OCI-LY1 (cell line): Measurements from ENCODE around the gene GUF1.
"Not testable (repeated sequence)": the region's sequence is repeated elsewhere in the genome, so short reads cannot be mapped to it uniquely, and the experiment has no call there.

Source experiments
- EZH2 ChIP-seq: fragments of 200-600 bp; sonication (generic), shearing (Covaris generic); IDR thresholded peaks from 2 replicates; pipeline ENCODE4 v1.8.0; 2017; ENCODE audit warnings: borderline replicate concordance, mixed run types, mild to moderate bottlenecking, antibody characterized with exemption, low read length, moderate library complexity, mixed read lengths
- TF ChIP-seq, protein P1 (sequence below): fragments of 200-600 bp; sonication (generic), shearing (Covaris generic); IDR thresholded peaks from 2 replicates; pipeline ENCODE4 v1.5.1; 2017; ENCODE audit warnings: mild to moderate bottlenecking, antibody characterized with exemption, low read length, moderate library complexity, mixed read lengths

DNA sequence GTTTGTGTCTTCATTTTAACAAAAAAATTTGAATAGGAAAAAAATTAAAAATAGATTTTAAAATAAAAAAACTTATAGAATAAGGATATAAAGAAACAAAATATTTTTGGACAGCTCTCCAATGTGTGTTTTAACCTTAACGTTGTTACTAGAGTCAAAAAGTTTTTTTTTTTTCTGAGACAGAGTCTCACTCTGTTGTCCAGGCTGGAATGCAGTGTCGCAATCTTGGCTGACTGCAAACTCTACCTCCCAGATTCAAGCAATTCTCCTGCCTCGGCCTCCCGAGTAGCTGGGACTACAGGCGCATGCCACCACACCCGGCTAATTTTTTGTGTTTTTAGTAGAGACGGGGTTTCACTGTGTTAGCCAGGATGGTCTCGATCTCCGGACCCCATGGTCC, 50.5 kb downstream of the GUF1 start:
- TF ChIP-seq, protein P1, sequence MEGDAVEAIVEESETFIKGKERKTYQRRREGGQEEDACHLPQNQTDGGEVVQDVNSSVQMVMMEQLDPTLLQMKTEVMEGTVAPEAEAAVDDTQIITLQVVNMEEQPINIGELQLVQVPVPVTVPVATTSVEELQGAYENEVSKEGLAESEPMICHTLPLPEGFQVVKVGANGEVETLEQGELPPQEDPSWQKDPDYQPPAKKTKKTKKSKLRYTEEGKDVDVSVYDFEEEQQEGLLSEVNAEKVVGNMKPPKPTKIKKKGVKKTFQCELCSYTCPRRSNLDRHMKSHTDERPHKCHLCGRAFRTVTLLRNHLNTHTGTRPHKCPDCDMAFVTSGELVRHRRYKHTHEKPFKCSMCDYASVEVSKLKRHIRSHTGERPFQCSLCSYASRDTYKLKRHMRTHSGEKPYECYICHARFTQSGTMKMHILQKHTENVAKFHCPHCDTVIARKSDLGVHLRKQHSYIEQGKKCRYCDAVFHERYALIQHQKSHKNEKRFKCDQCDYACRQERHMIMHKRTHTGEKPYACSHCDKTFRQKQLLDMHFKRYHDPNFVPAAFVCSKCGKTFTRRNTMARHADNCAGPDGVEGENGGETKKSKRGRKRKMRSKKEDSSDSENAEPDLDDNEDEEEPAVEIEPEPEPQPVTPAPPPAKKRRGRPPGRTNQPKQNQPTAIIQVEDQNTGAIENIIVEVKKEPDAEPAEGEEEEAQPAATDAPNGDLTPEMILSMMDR = not testable (repeated sequence)
- not testable (repeated sequence) for TF ChIP-seq EZH2
